Amniotic stem cell (primary cell): ENCODE data around the gene POU2F1.

ENCODE experiments used
- DNase-seq: peaks from one replicate; lab custom pipeline; 2025; lab: John Stamatoyannopoulos, UW

The POU2F1 gene

GRCh38 chr1:167442142-167442848 lies 221.6 kb downstream of the POU2F1 start:
- peak; percentile 66 for DNase-seq

DNA sequence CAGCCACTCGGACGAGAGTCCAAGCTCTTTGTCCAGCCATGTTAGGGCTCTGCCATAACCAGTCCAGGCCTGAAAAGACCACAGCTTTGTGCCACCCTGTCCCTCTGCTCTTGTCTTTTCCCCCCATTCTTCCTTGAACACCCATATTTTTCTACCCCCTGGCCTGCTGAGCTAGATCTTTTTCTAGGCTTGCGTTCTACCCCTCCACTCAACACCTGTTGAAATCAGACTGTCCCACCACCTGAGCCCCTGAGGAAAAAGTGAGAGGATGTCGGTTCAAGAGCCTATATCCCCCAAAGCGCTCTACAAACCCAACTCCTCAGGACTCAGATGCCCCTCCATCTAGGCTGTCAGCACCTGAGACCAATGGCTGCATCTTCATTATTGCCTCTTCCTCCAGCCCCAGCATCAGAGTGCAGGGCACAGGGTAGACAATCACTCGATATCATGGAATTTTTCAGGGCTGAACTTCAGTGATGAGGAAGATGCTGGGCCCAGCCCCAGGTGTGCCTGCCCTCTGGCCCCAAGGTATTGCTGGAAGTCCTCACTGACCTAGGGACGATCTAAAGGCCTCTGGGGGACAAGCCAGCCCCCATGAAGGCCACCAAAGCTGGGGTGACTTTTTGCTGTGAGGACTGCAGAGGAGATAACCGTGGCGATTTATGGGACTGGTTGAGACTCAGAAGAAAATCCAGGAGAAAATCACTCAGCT lies 222.3 kb downstream of the POU2F1 start:
- DNase-seq, result no peak

GRCh38 chr1:167443757-167444156 lies 223.1 kb downstream of the POU2F1 start:
- DNase-seq, result no peak

DNA sequence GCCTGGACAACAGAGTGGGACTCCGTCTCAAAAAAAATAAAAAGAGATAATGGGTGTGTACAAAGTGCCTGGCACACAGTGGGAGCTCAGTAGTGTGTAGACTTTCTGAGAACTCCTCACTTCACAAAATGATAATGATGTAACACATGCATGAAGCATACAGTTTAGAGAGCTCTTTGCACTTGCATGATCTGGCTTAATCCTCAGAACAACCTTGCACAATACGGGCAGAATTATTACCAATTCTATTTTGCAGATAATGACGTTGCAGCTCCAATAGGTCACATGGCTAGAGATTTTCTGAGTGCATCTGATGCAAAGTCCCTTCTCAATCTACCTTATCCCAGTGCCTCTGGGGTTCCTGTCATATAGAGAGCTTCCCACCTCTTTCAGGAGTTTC lies 226.3 kb downstream of the POU2F1 start:
- no peak for DNase-seq

DNA sequence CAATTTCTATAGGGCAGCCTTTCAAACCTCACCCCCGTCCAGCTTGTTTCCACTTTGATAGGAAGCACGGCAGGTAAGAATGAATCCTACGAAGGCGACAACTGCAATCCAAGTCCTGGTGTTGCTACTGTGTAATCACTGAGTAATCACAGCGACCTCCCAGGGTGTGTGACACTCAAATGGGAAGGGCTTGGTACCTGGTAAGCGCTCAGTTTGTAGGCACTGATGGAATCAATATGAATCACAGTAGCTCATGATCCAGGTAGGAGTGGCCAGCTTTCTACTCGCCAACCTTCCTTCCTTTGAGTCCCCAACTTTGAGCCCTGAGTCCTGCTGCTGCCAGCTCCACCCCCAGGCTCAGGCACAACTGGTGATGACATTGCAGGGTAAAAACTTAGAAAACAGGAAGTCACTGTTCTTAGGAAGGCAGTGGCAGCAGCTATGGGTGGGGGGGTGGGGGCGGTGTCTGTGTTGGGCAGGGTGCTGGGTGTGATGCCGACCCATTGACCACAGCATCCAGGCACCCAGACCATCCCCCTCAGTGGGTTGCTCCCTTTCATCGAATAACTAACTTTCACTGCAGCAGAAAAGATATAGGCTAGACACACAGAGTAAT lies 226.9 kb downstream of the POU2F1 start:
- DNase-seq, result no peak

DNA sequence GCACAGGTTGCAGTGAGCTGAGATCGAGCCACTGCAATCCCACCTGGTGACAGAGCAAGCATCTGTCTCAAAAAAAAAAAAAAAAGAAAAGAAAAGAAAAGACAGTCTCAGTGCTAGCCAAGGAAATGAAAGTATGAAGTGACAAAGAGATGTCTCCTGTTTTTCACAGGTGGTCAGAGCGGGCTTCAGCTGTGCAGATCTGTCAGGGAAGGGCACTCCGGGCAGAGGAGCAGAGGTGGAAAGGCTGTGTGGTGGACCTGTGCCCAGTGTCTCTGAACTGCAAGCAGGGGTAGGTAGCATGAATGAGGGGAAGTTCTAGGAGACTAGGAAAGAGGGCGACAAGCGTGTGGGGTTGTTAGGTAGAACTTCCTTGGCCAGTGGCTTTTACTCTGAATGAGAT lies 230.2 kb downstream of the POU2F1 start:
- no peak for DNase-seq

DNA sequence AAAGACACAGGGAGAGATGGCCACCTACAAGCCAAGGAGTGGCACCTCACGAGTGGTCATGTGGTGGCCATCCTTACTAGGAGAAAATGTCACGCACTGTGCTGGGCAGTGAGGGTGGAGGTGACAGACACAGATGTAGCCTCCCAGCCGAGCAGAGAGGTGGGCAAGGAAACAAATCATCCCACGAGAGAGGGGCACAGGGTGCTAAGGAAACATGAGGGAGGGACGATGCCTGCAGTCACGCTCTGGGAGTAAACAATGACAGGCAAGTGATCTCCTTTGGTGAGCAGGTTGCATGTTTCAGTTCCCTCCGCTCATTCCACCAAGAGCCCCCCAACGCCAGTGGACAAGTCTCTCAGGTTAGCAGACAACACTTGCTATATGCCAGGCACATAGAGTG lies 231.8 kb downstream of the POU2F1 start:
- no peak for DNase-seq

DNA sequence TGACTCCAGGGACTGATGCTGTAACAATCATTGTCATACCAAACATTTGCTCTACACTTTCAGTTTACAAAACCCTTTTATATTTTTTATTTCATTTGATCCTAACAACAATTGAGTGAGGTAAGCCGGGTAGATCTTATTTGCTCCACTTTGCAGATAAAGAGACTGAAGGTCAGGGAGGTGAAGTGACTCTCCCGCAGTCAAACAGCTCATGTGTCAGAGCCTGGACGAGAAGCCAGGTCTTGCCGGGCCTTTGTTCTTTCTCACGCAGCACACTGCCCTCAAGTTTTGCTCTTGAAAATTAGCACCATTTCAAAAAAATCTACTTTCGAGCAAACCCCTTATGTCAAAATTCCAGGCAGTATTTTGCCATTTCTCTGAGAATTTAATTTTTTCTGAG lies 232.4 kb downstream of the POU2F1 start:
- DNase-seq, result no peak

DNA sequence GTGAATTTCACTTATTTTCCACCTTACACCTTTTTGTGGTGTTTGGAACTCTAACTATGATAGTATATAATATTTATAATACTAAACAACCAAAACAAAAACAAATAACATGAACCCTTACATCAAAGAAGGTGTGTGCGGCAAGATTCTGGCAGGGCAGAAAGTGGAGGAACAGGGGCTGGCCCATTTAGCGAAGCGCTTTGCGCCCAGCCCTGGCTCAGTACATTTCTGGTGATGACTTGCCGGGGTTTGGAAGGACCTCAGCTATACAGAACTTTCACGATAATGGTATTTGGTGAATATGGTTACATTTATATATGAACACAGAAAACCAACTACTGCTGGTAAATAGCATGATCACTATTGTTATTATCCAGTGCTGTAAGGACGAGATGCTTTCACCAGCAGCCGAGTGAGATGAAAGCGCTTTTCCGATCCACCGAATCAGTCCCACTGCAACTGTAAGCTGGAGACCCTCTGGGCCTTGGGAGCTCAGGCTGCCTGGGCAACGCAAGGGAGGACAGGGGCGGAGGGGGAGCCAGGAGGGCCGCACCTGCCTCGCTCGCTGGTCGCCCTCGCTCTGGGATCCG lies 233.7 kb downstream of the POU2F1 start:
- DNase-seq, result no peak

DNA sequence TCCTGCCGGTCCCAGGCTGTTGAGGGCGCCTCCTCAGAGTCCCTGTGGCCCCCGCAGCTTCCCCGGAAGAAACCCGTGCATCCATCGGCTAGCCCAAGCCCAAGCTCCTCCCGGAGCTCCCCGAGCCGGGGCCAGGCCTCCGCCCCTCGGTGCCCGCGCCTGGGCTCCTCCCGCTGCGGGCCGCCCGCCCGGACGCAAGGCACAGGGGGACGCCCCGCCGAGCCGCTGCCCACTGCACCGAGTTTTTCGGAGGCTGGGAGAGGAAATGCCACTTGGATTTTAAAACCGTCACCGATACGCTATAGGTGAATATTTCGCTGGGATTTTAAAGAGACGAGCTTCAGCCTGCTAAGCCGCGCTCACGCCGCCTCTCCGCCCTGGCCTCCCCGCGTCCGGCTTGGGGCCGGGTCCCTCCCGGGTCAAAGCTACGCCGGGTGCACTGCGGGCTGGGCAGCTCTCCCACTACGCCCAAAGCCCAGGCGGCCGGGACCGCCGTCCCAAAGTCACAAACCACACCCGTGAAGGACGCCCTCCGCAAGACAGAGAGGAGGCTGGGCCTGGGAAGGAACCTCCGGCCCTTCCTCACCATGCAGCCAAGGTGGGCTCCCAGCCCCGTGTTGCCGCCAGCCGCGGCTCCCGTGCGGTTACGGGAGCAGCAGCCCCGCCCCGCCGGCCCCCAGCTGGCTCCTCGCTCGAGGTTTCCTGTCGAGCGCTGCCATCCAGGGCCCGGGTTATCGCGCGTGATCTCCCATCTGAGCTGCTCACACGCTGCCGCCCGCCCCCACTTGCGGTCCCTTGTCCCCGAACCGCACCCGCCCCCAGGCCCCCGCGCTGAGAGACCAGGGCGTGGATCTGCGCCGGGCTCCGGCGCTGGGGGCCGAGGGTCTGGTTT lies 234.5 kb downstream of the POU2F1 start:
- no peak for DNase-seq

DNA sequence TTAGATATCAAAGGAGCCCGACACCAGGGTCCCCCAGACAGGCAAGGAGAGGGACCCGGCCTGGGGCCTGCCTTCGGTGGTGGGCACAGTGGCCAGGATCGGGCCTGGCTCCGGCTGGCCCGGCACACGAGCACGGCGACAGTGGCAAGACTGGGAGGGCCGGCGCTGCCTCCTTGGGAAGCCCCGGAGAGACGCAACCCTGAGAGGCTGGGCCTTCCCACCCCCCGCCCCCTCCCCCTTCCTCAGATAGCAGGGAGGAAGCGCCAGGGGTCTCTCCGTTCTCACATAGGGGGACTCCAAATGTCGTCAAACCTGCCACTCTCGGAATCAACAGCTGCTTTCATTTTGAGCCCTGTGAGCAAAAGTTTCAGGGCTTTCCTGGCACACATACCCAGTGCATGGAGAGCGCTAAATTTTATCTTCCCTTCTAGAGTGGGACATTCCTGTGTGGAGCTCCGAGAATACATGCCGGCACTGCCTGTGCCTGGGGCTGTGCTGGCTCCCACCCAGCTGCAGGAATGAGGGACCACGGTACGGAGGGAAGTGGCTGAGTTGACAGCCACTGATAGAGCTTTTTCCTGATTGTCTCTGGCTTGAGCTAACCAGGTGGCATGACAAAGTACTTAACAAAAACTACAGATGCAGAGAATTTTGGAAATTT lies 235.2 kb downstream of the POU2F1 start:
- no peak for DNase-seq

- DNase-seq, result no peak
These were observed 235.8 kb downstream of the POU2F1 start for GRCh38 chr1:167456524-167456923.

DNA sequence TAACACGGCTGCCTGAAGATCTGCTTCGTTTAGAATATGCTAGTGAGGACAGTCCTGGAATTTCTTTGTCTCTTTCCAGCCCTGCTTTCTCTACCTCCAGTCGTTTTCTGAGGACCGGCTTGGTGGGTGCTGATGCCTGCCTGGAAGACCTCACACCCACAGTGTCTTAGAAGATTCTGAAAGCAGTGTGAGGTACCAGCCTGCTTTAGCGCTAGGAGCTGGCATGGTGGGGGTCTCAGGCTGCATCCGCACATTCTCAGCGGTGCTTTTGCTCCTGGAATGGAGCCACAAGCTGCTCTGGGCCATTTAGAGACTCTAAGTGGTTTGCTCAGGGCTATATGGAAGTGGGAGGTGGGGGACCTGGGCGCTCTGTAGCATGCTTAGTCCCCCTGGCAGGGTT lies 236.2 kb downstream of the POU2F1 start:
- no peak for DNase-seq

GRCh38 chr1:167457936-167458584 lies 237.4 kb downstream of the POU2F1 start:
- DNase-seq, result no peak

DNA sequence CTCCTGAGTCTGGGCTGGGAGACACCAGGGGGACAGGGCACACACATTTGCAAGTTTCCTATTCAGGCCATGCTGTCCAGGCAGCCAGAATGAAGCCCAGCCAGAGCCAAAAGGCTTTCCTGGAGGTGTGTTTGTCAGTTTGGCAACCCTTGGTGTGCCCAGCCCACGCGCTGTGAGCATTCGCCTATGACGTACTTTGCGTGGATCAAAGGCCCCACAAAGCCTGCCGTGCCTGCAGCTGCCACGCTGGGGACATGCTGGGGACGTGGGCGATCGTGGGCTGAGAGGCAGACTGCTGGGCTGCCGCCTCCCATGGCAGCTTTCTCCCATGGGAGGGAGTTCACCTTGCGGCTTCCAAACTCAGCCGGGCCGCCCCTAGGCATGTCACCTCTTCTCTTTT lies 240.2 kb downstream of the POU2F1 start:
- DNase-seq, result no peak

GRCh38 chr1:167462341-167462740 lies 241.7 kb downstream of the POU2F1 start:
- DNase-seq, result no peak

GRCh38 chr1:167463080-167463479 lies 242.4 kb downstream of the POU2F1 start:
- DNase-seq, result no peak

GRCh38 chr1:167463875-167464575 lies 243.3 kb downstream of the POU2F1 start:
- no peak for DNase-seq

GRCh38 chr1:167465018-167465417 lies 244.3 kb downstream of the POU2F1 start:
- no peak for DNase-seq

GRCh38 chr1:167465743-167466142 lies 245.1 kb downstream of the POU2F1 start:
- DNase-seq, result no peak
